ENCODE results near the gene SMURF1.

DNA sequence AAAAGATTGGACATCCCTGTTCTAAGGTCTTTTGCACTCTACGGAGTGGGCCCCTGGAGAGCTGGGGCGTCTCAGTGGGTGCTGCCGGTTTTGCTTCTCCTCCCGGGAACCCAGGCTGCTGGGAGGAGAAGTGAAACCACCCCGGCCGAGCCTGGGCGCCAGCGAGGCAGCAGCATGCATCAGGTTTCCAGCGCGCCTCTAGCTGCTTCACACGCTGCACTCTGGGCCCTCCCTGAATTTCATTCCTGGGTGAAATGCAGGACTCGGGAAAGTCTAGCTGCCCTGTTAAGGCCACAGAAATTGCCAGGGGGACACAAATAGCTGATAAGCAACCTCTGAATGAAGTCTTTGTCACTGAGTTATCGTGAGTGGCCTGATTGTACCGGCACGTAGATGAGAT lies 138.1 kb downstream of the SMURF1 start:
- TF ChIP-seq, protein P1, sequence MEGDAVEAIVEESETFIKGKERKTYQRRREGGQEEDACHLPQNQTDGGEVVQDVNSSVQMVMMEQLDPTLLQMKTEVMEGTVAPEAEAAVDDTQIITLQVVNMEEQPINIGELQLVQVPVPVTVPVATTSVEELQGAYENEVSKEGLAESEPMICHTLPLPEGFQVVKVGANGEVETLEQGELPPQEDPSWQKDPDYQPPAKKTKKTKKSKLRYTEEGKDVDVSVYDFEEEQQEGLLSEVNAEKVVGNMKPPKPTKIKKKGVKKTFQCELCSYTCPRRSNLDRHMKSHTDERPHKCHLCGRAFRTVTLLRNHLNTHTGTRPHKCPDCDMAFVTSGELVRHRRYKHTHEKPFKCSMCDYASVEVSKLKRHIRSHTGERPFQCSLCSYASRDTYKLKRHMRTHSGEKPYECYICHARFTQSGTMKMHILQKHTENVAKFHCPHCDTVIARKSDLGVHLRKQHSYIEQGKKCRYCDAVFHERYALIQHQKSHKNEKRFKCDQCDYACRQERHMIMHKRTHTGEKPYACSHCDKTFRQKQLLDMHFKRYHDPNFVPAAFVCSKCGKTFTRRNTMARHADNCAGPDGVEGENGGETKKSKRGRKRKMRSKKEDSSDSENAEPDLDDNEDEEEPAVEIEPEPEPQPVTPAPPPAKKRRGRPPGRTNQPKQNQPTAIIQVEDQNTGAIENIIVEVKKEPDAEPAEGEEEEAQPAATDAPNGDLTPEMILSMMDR (IDR thresholded peaks at IDR 0.05; ENCODE audit: low read length) = no peak
- no peak for TF ChIP-seq EZH2 (IDR thresholded peaks at IDR 0.05; ENCODE audit: borderline replicate concordance, low read length)
